NCI-H146 treated with DMSO at 0.1 percent for 48 hours (cell line): ENCODE results near the gene KCTD8.
"Not testable (repeated sequence)": the region's sequence is repeated elsewhere in the genome, so short reads cannot be mapped to it uniquely, and the experiment has no call there.

Experiments used
- DNase-seq: peaks from one replicate; lab custom pipeline; 2025; ENCODE audit not compliant: unreplicated experiment; lab: John Stamatoyannopoulos, UW

Gene KCTD8

GRCh38 chr4:44342800-44343199 is 105.8 kb downstream of the KCTD8 start:
- no peak for DNase-seq

GRCh38 chr4:44326741-44327140 is 121.9 kb downstream of the KCTD8 start:
- no peak for DNase-seq

- no peak for DNase-seq
These were observed 127.8 kb downstream of the KCTD8 start for GRCh38 chr4:44320833-44321232.

GRCh38 chr4:44319129-44319528 is 129.5 kb downstream of the KCTD8 start:
- peak; percentile 9 for DNase-seq

GRCh38 chr4:44313702-44314101 is 134.9 kb downstream of the KCTD8 start:
- DNase-seq = no peak

DNA sequence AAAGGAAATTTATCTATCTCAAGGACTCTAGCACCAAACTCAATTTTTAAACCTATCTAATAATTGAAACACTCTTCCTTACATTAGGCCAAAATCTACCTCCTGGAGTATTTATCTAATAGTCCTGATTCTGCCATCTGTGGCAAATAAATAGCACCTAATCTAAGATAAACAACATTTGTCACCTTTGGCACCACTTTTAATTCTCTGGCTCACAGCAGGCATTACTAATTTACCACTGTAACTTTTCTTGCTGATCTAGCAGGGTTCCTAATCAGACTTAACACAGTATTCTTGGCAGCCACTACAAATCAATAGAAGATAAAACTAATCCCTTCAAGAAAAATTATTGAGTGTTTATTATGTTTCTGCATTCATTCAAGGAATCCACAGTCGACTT is 161.1 kb downstream of the KCTD8 start:
- DNase-seq = no peak

- no peak for DNase-seq
These were observed 169.1 kb downstream of the KCTD8 start for GRCh38 chr4:44279469-44279868.

DNA sequence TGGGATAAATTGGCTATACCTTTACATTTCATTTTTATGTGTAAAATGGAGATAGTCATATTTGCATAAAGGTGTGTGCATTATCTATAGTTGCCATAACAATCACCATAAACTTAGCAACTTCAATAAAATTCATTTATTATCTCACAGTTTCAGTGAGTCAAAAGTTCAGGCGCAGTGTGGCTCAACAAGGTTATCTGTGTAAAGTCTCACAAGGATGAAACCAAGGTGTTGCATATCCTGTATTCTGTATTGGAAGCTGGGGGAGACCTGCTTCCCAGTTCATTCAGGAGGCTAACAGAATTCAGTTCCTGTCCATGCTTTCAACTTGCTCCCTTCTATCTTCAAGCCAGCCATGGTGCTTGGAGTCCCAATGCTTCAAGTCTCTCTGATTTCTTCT is 169.5 kb downstream of the KCTD8 start:
- DNase-seq = no peak

DNA sequence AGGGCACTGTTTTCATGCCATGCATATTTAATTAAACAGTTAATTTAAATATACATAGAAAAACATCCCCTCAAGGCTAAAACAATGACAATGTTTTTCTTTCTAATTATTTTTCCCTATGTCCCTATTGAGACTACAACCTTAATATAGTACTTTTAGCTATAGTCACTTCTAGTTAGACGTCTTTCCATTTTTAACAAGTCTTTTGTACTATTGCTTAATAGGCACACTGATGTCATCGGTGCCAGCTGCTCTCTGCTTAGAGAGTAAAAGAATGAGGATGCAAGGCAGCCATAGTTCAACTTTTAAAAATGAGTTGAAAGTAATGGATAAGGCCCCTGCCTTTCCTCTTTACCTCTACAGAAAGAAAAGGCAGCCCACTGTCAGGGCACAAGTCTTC is 191.1 kb downstream of the KCTD8 start:
- no peak for DNase-seq

DNA sequence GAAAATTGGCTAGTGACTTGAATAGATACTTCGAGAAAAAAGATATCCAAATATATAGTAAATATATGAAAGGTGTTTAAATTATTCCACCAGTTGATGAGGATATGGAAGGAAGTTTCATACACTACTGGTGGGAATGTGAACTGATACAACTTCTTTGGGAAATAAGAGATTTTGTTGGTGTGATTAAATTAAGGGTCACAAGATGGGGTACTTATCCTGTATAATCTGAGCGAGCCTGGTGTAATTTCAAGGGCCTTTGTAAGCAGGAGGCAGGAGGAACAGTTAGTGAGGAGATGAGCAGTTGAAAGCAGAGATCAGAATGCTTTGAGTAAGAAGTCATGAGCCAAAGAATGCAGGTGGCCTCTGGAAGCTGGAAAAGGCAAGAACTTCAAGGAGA is 192.2 kb downstream of the KCTD8 start:
- peak; percentile 11 for DNase-seq

GRCh38 chr4:44237643-44238042 is 211.0 kb downstream of the KCTD8 start:
- no peak for DNase-seq

- DNase-seq = no peak
These were observed 212.7 kb downstream of the KCTD8 start for GRCh38 chr4:44235897-44236296.

DNA sequence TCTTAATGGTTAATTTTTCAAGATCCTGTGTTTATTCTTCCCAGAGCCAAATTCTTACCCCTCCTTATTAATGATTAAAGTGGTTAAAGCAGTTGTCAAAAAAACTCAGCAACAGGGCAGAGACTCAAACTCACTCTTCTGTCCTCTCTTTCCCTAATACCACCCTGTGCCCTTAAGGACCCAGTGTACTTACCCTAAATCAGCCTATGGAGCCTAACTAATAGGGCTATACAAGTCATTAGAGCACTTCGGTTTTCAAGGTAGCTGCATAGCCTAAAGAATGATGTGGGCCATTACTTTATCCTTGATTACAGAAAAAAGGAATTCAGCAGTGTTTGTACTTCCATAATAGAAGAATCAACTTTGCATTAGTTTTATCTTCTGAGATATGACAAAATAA is 216.3 kb downstream of the KCTD8 start:
- no peak for DNase-seq

- DNase-seq = peak; percentile 52
These were observed 217.6 kb downstream of the KCTD8 start for GRCh38 chr4:44231006-44231405.

GRCh38 chr4:44228326-44228725 is 220.3 kb downstream of the KCTD8 start:
- no peak for DNase-seq

- no peak for DNase-seq
These were observed 227.2 kb downstream of the KCTD8 start for GRCh38 chr4:44221407-44221806.

DNA sequence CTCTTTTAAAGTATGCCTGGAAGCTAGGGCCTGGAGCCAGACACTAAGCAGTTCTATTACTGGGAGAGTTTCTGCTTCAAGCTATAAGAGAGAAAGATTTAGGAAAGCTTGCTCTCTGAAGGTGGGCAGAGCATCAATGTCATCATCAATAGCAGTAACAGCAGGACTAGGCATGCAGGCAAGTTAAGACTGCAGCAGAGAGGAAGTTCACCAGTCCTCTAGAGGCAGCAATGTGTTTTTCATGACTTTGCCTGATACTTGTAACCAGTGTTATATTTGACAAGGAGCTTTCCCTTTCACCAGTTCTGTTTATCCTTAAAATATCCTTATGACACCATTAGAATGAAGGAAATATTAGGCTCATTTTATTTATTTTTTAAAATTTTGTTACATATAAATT is 237.9 kb downstream of the KCTD8 start:
- DNase-seq = no peak

- no peak for DNase-seq
These were observed 251.8 kb downstream of the KCTD8 start for GRCh38 chr4:44196796-44197195.

- DNase-seq = no peak
These were observed 254.2 kb downstream of the KCTD8 start for GRCh38 chr4:44194365-44194764.

DNA sequence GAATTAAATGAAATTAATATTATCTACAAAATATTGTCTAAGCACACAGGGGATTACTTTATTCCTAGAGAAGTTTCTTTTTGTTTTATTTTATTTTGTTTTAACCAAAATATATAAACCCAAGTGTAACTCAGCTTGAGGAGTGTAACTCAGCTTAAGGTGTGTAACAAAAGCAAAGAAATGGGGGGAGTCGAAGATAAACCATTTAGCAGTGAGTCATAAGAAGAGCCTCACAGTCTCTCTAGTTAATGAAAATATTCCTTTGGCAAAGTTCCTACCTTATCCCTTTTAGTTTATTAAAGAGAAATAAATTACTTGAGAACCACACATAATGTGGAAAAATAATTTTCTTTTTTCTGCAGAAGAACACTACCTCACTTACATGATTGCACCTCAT is 261.8 kb downstream of the KCTD8 start:
- DNase-seq = no peak

DNA sequence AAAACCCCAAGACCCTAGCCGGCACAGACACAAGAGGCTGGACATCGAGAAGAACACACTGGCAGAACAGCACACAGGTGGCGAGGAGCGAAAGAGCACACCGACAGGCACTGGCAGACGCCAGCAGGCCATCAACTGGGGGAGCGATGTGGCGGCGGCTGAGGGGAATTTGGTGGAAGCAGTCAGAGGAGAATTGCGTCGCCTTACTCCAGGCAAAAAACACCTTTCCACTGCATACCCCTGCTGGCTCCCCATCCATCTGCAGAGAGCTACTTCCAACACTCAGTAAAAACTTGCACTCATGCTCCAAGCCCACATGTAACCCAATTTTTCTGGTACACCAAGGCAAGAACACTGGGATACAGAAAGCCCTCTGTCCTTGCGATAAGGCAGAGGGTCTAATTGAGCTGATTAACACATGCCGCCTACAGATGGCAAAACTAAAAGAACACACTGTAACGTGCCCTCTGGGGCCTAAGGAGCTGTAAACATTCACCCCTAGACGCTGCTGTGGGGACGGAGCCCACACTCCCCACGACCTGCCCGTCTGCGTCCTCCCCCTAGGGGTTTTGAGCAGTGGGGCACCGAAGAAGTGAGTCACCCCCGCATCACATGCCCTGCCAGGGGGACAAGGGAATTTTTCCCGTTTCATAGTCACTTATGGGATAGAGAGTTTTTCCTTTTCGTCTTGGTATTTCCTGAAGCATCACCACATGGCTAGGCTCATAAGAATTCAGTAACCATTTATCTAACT is 262.3 kb downstream of the KCTD8 start:
- no peak for DNase-seq

DNA sequence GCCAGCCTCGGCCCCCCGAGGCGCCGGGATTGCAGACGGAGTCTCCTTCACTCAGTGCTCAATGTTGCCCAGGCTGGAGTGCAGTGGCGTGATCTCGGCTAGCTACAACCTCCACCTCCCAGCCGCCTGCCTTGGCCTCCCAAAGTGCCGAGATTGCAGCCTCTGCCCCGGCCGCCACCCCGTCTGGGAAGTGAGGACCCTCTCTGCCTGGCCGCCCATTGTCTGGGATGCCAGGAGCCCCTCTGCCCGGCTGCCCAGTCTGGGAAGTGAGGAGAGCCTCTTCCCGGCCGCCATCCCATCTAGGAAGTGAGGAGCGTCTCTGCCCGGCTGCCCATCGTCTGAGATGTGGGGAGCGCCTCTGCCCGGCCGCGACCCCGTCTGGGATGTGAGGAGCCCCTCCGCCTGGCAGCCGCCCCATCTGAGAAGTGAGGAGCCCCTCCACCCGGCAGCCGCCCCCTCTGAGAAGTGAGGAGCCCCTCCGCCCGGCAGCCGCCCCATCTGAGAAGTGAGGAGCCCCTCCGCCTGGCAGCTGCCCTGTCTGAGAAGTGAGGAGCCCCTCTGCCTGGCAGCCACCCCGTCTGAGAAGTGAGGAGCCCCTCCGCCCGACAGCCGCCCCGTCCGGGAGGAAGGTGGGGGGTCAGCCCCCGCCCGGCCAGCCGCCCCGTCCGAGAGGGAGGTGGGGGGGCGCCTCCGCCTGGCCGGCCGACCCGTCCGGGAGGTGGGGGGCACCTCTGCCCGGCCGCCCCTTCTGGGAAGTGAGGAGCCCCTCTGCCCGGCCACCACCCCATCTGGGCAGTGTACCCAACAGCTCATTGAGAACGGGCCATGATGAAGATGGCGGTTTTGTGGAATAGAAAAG is 266.9 kb downstream of the KCTD8 start:
- DNase-seq = not testable (repeated sequence)
